HG03280 (cell line): ENCODE data around the gene ZDHHC8.

Experiments
- ATAC-seq: cut with Tn5 transposase; IDR thresholded peaks from one replicate; pipeline ENCODE4 v1.9.1; 2021; ENCODE audit warnings: mild to moderate bottlenecking, moderate library complexity; ENCODE audit not compliant: unreplicated experiment

The ZDHHC8 gene

GRCh38 chr22:20177217-20177911 lies 45.8 kb downstream of the ZDHHC8 start:
- ATAC-seq: no peak

DNA sequence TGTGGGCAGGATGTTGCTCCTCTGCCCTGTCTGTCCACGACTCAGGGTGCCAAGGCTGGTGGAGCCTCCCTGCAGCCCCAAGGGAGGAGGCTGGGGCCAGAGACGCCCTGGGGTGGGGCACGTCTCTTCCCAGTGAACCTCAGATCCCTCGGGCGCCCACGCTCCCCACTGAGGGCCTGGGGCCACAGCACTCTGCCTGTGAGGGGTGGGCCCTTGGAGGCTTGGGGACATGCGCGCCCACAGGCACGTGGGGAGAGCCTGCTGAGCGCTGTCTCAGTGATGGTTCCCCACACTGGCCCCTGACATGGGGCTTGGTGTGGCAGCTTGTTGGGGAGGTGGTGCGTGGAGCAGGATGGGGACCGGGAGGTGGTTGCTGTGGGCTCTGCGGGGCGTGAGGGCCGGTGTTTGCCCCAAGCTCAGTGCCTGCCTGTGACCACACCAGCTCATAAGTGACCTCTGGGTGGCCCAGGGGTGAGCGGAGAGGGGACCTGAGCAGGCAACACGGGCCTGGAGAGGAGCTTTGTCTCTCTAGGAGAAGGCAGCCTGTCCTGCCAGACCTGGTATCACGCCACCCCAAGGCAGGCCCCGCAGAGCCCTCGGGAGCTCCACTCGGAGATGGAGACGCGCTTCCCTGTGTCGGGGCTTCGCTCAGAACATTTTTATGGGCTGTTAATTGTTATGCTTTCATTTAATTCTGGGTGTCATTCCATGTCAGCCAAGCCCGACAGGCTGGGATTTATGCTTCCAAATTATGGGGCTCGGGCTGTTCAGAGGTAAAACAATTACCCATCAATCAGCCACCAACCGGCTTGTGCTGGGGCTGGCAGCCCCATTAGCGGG lies 46.7 kb downstream of the ZDHHC8 start:
- ATAC-seq: no peak

DNA sequence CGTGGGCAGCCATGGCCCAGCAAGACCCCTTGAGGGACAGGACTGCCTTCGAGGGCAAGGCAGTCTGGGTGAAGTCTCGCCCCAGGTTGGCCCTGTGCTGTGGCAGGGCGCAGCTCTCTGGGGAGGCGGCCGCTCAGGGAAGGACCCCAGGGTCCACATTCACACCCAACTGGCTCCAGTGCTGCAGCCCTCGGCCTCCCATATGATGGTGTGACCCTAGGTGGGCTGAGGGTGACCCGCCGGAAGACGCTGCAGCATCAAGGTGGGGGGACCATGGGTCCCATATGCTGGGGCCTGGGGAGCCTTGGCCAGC lies 47.3 kb downstream of the ZDHHC8 start:
- no peak for ATAC-seq

- no peak for ATAC-seq
Measured at GRCh38 chr22:20179455-20180244, 48.0 kb downstream of the ZDHHC8 start.

- ATAC-seq: no peak
Measured at GRCh38 chr22:20180245-20180630, 48.6 kb downstream of the ZDHHC8 start.

- no peak for ATAC-seq
Measured at GRCh38 chr22:20180640-20181039, 49.0 kb downstream of the ZDHHC8 start.

DNA sequence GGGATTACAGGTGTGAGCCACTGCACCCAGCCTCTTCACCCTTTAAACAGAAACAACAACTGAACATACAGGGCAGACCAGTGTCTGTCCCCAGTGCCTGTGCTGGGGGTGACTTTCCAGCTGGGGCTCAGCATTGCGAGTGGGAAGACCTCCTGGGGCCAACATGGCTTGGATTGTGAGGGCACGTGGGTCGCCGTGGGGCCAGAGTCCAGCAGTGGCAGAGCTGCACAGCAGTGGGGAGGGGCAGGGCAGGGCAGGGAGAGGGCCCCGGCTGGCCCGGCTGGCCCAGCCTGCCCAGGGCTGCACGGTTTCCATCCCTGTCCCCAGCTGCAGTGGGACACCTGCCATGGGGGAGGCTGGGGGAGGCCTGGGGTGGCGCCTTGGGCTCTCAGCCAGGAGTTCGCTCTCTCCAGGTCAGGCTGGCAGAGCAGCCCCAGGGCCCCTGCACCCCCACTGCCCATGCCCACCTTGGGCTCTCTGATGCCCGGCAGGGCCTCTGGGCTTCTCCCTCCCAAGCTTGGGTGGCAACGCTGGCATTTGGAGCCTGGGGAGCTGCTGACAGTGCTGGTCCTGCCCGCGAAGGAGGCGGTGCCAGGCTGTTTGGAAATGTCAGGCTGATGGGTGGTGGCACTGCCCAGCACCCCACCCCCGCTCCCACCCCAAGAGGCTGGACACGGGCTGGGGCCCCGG lies 49.7 kb downstream of the ZDHHC8 start:
- no peak for ATAC-seq

DNA sequence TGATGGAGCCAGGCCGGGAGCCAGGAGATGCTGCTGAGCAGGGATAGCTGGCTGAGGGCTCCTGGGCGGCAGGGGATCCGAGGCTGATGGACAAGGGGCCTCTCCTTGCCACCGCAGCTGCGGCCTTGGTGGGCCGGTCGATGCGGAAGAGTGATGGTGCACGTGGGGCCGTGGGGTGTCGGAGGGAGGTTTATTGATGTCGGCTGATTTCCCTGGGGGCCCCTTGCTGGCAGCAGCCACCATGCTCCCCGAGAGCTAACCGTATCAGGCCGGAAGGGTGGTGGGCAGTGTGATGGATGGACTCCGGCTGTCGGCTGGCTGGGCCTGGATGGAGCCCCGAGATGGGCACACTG lies 50.3 kb downstream of the ZDHHC8 start:
- no peak for ATAC-seq

GRCh38 chr22:20182365-20182764 lies 50.8 kb downstream of the ZDHHC8 start:
- ATAC-seq: no peak

DNA sequence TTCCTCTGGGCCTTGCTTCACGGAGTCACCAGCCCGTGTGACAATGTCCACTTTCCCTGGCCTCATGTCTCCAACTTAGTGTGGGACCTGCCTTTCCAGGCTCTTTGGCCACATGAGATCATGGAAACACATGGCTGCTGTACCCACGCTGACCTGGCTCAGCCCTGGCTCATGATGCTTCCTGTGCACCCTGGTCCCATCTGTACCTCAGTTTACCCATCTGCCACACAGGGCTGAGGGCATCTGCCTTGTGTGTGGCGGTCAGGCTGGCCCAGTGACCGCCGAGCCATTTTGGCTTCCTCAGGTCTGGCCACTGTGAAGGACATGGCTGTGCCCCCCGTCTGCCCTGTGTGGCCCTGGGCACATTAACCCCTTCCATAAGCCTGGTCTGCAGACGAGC lies 51.5 kb downstream of the ZDHHC8 start:
- ATAC-seq: no peak

DNA sequence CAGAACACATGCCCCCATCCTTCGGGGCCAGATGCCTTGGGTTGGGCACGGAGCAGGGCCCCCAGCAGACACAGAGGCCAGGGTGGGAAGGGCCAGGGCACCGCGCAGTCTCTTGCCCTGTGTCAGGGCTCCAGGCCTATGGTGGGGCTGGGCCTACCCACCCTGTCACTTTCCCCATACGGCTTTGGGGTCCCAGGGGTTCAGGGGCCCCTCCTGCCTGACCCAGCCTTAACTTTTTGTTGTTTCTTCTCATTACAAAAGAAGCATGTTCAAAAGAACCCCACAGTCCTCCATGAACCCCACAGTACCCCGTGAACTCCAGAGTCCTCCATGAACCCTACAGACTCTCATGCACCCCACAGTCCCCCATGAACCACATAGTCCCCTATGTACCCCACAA lies 52.2 kb downstream of the ZDHHC8 start:
- ATAC-seq: no peak

DNA sequence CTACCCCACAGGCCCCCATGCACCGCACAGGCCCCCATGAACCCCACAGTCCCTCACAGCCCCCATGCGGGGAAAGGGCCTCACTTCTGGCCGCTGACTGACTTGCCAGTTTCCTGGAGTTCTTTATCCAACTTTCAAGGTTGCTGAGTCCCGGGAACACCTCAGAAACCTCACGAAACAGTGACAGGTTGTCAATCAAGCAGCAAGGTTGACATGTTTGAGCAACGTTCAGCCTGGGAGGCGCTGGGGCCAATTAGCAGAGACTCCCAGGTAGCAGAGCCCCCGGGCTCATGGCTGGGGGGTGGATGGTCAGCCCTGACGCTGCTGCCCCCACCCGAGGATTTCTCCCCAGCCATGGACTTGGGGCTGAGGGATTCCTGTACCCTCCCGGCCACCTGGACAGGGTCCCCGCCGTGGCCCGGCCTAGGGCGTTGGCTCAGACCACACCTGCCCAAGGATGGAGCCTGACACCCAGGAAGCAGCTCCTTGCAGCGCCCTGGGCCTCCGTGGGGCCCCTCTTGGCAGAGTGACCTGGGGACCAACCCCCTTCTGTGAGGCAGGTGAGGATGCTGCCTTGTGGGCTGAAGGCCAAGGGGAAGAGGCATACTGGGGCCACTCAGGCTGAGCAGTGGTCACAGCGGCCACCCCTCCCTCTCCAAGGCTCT lies 53.0 kb downstream of the ZDHHC8 start:
- ATAC-seq: no peak

- no peak for ATAC-seq
Measured at GRCh38 chr22:20185750-20186149, 54.1 kb downstream of the ZDHHC8 start.

DNA sequence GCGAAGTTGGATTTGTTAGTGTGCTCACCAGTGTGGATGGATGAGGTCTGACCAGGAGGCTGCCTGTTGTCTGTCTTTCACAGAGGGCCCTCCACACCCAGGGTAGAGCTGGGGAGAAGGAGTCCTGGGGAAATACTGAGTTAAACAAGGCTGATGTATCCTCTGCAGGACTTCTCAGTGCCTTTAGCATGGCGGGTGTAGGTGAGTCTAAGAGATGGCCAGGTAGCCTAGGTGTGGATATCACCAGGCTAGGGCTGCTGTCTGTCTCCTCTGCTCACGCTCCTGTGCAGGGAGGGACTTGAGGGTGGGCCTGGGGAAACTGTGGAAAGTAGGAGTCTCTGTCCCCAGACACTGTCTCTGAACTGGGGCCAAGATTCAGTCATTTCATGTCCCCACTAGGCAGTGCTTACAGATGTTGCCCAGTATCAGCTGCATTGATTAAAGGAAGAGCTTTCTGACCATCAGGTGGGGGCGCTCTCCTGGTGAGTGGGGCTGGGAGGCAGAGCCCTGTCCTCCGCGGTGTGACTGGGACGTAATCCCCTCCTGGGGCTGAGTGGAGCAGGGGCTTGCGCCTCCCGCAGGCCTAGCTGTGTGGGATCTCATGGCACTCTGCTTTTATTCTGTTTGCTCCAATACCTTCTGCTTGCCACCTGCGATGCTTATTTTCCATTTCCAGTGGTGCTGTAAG lies 54.7 kb downstream of the ZDHHC8 start:
- no peak for ATAC-seq

- no peak for ATAC-seq
Measured at GRCh38 chr22:20186871-20187546, 55.4 kb downstream of the ZDHHC8 start.

DNA sequence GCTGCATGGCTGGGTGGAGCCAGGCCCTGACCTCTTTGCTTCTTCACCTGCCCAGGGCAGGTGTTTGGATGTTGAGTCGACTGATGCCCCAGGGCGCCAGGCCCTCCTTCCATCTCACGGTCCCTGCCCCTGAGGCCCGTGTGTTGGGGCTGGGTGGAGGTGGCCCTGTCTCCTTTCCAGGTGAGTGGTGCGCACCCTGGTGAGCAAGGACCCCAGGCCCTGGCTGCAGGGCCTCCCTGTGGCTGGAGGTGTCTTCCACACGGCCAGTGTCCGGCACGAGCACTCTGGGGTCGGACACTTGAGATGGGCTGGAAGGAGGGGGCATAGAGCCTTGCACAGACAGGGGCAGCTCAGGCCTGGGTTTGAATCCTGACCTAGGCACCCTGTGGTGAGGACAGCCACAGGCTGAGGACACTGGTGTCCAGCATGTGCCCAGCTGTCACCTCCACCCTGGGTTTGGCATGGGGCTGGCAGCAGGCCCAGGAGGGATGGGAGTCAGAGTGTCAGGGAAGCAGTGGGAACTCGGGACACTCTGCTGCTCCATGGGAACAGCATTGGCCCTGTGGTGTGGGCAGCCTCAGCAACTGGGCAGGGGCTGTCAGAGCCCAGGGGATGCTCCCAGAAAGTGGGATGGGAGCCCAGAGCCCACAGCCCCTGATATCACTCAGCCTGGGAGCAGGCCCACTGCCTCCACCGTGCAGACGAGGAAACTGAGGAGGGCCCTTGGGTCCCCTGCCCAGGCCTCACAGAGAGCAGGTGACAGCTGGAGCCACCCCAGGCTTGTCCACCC lies 56.4 kb downstream of the ZDHHC8 start:
- no peak for ATAC-seq

GRCh38 chr22:20188567-20188877 lies 56.9 kb downstream of the ZDHHC8 start:
- no peak for ATAC-seq

DNA sequence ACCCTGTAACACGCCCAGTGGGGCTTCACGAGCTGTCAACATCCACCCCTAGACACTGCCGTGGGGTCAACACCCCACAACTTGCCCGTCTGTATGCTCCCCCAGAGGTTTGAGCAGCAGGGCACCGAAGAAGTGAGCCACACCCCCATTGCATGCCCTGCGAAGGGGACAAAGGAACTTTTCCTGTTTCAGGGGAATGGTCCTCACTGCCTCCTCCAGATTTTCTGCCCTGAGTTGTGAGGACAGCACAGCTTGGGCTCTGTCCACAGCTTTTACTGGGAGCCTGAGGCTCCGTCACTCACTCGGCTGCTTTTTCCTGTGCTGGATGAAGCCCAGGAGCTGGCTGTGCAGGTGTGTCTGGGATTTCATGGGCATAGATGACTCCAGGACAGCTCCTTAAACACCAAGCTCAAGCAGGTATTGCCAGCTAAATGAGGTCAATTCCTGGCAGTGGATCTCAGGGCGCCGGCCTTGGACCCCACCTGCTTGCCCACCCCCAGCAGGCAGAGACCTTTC lies 59.5 kb downstream of the ZDHHC8 start:
- ATAC-seq: no peak

DNA sequence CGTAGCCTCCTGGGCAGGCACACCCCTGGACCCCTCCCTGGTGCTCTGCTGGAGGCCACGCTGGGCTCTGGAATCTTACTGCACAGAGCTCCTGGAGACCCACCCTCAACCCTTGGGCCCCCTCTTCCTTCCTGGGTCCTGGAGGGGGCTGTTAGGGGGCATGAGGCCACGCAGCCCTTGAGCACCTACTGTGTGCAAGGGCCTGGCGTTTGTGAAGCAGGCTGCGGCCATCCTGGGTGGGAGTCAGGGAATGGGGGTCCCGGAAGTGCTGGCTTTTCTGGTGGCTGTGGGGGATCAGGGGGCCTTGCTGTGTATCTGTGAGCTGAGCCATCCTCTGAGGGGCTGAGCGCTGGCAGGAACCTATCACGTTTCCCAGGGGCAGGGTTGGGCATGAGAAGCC lies 60.2 kb downstream of the ZDHHC8 start:
- no peak for ATAC-seq
